GM18868 (cell line): ENCODE results near the gene PDCD2.
"Not testable (repeated sequence)": the region's sequence is repeated elsewhere in the genome, so short reads cannot be mapped to it uniquely, and the experiment has no call there.

ENCODE experiments used
- ATAC-seq: cut with Tn5 transposase; IDR thresholded peaks from one replicate; pipeline ENCODE4 v1.9.1; 2021; ENCODE audit warnings: mild to moderate bottlenecking, moderate library complexity; ENCODE audit not compliant: unreplicated experiment

PDCD2 gene

DNA sequence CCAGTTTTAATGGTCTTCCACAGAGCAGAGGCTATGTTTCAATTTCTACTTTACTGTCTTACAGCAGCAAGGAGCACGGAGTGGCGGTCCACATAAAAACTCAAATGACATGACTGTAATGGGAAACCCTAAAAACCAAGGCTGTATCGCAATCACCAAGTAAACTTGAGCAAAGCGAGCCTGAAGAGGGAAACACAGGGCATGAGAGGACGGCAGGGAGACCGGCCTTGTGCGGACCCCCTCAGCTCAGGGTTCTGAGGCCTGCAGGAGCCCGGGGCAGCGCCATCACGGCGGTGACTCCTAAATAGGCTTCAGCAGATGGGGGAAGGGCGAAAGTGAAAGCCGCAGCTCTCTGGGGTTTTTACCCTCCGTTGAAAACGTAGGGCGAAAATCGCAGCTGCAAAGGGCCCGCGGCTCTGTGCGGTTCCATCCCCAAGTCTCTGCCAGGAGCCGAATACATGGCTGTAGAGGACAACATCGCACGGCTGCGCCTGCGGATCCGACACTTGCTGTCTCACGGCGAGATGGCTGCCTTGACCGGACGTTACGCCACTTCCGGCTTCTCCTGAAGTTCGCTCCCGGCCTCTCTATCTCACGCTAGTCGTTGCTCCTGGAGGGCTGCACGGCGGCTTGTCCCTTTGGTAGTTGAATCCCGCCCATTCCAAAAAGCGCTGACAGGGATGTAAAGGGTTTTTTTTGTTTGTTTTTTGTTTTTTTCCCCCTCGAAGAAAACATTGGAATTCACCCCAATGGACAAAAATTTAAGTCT, 31.5 kb downstream of the PDCD2 start, which contains the start of gene PSMB1:
TSS of gene PSMB1 (minus strand) at position 543 of the 769 bp plus-strand sequence. CDS start at position 478, 65 bp downstream.
- ATAC-seq = peak; percentile 59

DNA sequence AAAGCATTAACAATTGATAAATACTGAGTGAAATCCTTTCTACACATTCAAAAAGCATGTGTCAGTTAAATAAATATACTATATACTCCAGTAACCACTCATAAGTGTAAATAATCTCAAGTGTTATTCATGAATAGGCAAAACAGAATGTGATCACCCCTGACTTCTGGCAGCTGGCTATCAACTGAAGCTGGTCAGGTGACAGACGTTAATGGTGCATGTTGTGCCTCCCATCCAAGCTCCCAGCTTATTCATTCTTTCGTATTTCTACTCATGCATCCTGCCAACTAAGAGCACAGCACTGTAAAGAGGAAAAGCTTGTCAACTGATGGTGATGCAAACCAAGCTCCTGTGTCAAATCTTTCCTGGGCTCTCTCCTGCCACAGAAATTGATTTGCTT, 39.0 kb downstream of the PDCD2 start:
- no peak for ATAC-seq

- no peak for ATAC-seq
These were observed 42.3 kb downstream of the PDCD2 start for GRCh38 chr6:170542031-170542719.

GRCh38 chr6:170537329-170537728, 47.1 kb downstream of the PDCD2 start:
- ATAC-seq = no peak

- ATAC-seq = no peak
These were observed 47.8 kb downstream of the PDCD2 start for GRCh38 chr6:170536671-170537070.

DNA sequence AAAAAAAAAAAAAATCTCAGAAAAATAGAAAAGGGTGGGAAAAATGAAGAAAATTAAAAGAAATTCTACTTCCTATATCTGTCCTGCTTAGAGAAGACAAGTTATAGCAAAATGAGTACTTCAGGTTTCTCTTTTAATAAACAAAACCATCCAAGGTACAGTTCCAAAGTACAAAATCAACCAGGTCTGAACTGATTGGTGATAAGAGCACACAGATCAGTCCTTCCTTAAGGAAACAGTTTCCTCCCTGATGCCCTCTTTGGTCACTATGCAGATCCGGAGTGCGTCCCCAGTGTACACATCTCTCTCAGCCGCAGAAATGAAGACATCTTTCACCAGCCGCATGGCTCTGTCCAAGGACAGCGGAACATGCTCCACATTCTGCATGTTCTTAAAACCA, 49.4 kb downstream of the PDCD2 start:
- no peak for ATAC-seq

- ATAC-seq = no peak
These were observed 50.6 kb downstream of the PDCD2 start for GRCh38 chr6:170533792-170534191.

DNA sequence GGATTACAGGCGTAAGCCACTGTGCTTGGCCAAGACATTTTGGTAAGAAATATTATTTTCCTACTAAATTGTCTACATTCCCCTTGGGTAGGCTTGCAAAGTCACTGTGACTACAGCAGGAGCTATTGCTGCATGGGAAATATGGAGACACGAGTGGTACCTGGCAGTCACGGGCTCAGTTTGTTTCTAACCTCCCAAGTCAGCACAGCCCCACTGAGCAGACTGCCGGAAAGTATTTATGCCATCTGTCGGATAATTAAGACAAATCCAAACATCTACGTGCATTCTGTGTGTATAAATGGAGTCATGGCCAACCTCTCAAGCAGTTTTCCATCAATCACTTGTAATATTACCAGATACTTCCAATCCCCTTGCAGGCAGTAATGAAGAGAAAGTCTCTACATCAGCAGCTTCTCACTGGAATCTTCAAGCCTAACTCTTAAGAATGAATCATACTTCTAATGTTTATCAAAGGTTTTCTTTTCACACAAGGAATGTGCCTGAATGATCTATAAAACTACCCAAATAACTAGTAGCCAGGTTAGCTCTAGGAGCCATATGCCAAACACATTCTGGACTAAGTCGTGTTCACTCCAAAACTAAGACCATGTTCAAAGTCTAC, 51.5 kb downstream of the PDCD2 start:
- ATAC-seq = no peak

GRCh38 chr6:170529839-170530469, 54.5 kb downstream of the PDCD2 start:
- peak; percentile 83 for ATAC-seq

DNA sequence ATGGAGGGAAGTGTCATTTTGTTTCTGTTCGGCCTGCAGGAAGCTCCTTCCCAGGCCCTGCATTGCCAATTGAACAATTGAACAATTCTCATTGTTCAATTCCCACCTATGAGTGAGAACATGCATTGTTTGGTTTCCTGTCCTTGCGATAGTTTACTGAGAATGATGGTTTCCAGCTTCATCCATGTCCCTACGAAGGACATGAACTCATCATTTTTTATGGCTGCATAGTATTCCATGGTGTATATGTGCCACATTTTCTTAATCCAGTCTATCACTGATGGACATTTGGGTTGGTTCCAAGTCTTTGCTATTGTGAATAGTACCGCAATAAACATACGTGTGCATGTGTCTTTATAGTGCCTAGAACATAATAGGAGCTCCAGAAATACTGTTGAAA, 56.4 kb downstream of the PDCD2 start:
- ATAC-seq = not testable (repeated sequence)

DNA sequence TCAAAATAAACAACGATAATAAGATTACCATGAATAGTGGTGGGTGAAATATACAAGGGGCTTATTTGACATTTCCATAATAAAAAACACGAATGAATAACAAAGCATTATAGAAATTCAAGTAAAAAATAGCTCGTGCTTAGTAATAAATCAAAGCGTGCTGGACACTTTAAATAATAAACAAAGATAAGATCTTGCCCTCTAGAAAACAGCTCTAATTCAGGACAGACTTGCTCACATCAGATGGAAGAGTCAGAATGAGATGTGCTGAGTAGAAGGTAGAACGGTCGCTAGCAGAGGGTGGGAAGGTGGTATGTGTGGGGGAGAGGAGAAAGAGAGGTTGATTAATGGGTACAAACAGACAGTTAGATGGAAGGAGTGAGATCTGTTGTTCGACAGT, 58.6 kb downstream of the PDCD2 start:
- ATAC-seq = no peak
